Fibroblast of villous mesenchyme (primary cell): ENCODE data around the gene ACAD8. TPM values are rescaled to one million over a fixed set of nuclear protein-coding genes. Genes with fewer than 3 reads are reported as not detected.

Experiments
- DNase-seq: peaks from one replicate; pipeline ENCODE4 v3.0.0-alpha.2; 2010; ENCODE audit warnings: low read depth
- H3K4me3 ChIP-seq: 2 replicates; pipeline ENCODE4 v1.5.1; 2011; ENCODE audit warnings: low read depth, mild to moderate bottlenecking, low read length
- total RNA-seq: library from RNA; depleted of rRNA; stranded (reverse); fragments of >200 nt; gene quantifications from 2 replicates; pipeline ENCODE4 v1.2.3, GENCODE V29; 2012
- TF ChIP-seq, protein P1 (sequence below): IDR thresholded peaks from 2 replicates; pipeline ENCODE4 v1.5.1; 2012; ENCODE audit warnings: low read depth, mild to moderate bottlenecking, low read length; ENCODE audit not compliant: insufficient read depth

ACAD8 gene
- total RNA-seq, 1 donor, result 16.4 TPM

GRCh38 chr11:134230339-134230738 lies 23.0 kb upstream of the ACAD8 start:
- DNase-seq, result no peak
- H3K4me3 ChIP-seq, result no peak overlapping the region
- TF ChIP-seq, protein P1, sequence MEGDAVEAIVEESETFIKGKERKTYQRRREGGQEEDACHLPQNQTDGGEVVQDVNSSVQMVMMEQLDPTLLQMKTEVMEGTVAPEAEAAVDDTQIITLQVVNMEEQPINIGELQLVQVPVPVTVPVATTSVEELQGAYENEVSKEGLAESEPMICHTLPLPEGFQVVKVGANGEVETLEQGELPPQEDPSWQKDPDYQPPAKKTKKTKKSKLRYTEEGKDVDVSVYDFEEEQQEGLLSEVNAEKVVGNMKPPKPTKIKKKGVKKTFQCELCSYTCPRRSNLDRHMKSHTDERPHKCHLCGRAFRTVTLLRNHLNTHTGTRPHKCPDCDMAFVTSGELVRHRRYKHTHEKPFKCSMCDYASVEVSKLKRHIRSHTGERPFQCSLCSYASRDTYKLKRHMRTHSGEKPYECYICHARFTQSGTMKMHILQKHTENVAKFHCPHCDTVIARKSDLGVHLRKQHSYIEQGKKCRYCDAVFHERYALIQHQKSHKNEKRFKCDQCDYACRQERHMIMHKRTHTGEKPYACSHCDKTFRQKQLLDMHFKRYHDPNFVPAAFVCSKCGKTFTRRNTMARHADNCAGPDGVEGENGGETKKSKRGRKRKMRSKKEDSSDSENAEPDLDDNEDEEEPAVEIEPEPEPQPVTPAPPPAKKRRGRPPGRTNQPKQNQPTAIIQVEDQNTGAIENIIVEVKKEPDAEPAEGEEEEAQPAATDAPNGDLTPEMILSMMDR, result no peak

DNA sequence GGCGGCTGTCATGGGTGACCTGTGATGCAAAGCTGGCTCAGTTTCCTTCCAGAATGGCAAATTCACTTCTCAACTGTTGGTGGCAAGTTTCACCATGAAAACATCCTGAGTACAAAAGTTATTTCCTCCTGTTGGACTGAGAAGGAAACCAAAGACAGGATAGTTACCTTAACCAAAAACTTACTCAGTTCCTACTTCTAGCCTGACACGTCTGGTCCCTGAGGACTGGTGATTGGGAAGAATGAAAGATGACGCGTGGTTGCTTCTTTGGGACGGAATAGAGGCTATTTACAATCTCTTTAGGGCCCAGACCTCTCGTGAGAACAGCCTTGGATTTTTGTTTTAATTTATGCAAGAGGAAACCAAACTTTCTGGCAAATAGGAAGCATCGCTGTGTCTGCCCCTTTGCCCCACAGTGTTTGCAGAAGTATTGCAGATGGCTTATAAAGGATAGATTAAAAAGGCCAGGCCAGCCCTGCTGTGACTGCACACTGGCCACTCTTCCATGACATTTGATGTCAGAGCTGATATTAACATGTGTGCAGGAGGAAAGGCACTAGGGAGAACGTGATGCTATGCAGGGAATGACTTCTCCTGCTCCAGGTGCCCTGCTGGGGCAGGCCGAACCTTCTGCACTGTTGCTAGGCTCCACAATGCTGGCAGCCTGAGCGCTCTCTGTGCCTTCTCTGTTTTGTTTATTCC lies 21.3 kb upstream of the ACAD8 start:
- TF ChIP-seq, protein P1, result no peak
- no peak for DNase-seq
- H3K4me3 ChIP-seq, result no peak overlapping the region

- DNase-seq, result no peak
- H3K4me3 ChIP-seq, result no peak overlapping the region
- TF ChIP-seq, protein P1, result no peak
Observed at GRCh38 chr11:134233729-134234179, 19.6 kb upstream of the ACAD8 start.

DNA sequence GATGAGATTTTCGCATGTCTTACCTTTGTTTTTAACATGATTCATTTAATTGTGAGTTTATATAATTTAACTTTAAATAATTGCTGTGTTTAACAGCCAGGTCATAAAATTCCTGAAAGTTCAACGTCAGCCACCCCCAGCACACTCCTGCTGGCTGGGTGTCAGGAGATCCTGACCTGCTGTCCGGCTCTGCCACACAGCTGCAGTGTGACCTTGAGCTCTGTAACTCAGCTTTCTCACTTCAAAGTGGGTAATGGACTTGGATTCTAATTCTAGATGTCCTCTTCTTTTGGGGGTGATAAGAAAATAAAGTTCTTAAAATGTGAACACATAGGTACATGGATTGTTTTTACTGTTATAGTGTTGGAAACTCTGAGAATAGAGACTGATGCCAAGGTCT lies 18.0 kb upstream of the ACAD8 start:
- no peak for DNase-seq
- TF ChIP-seq, protein P1, result no peak
- H3K4me3 ChIP-seq, result no peak overlapping the region

DNA sequence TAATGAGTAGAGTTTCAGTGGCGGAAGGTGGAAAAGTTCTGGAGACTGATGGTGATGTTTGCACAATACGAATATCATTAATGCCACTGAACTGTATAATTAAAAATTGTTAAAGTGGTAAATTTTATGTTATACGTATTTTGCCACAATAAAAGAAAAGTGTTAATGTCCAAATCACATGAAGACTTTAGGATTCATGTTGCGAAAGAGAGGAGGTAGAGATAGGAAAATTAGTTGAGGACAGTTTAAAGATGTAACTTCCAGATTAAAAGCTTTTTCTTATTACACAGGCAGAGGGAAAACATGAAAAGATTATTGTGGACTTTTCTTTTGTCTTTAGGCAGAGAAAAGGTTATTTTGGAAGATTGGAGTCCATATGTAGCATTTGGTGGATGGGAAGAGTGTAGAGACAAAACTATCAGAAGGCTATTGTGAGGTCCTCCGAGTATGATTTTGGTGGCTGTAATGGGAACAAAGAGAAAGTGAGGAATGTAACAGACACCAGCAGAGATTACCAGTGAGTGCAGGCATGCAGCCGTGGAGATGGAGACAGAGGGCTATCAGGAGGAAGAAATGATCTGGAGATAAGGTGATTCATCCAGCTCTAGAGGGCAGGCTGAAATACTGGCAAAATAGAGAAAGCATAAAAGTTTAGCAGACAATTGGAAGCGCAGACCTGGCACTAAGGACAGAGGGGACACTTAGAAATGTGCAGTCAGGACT lies 16.4 kb upstream of the ACAD8 start:
- H3K4me3 ChIP-seq, result no peak overlapping the region
- DNase-seq, result no peak
- TF ChIP-seq, protein P1, result no peak

DNA sequence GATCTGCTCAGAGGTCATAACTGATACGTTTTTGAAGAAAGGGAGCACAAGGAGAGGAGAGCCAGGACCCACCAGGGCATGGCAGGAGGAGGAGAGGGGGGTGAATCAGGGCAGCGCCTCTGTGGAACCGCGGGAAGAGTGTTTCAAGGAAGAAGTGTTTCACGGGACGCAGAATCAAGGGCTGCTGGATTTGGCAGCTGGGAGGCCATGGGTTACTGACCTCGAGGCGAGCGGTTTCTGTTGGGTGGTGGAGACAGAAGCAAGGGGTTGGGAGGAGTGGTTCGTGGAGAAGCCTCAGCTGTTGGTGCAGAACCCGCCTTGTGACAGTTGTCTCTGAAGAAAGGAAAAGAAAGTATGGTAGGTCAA lies 15.8 kb upstream of the ACAD8 start:
- H3K4me3 ChIP-seq, result no peak overlapping the region
- TF ChIP-seq, protein P1, result no peak
- DNase-seq, result no peak
